ENCODE data around the gene CISTR.

DNA sequence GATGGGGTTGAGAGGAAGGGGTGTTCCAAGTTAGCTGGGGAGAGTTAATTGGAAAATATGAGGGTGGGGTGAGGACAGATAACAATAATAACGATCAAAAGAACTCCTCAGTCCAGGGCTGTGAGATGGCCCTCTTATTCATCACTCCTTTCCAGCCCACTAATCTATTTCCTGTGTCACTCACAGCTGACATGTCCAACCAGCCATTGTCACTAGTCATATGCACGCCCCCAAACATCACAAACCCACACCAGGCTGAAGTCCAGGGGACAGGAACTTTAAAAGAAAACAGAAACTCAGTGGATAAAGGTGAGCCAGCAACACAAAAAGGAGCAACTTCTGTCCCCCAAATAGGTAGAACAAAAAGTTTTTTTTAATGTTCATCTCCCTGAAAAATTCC is 25.4 kb downstream of the CISTR start:
- TF ChIP-seq CTCF (conservative IDR thresholded peaks at IDR 0.05; ENCODE audit: low read depth, low read length) (no peak), EZH2 (IDR thresholded peaks at IDR 0.05; ENCODE audit: borderline replicate concordance, low read depth, low read length, poor library complexity, severe bottlenecking) (no peak)

Data from A673 (cell line).